ENCODE measurements around the gene MFGE8.
A peak's percentile ranks its signal among the peaks of the same experiment; 100 is the strongest.

MFGE8 gene

GRCh38 chr15:88954431-88955277, 41.5 kb upstream of the MFGE8 start:
- no peak overlapping the region for H2AFZ ChIP-seq (ENCODE audit: low read depth)
- no peaks in the 10 kb centered on the region for H3K36me3 ChIP-seq (ENCODE audit: insufficient read depth)
- no peaks in the 10 kb centered on the region for H4K20me1 ChIP-seq (ENCODE audit: insufficient read depth)
- H3K4me2 ChIP-seq, result no peak overlapping the region
- H3K4me1 ChIP-seq (ENCODE audit: low read depth, poor library complexity, severe bottlenecking), result peaks cover 20% of the 10 kb centered on the region
- no peaks in the 10 kb centered on the region for H3K79me2 ChIP-seq (ENCODE audit: insufficient read depth, low read depth)
- H3K27ac ChIP-seq, result no peak overlapping the region
- no peak overlapping the region for H3K9ac ChIP-seq
- no peak overlapping the region for H3K4me3 ChIP-seq (IDR thresholded peaks at IDR 0.05; ENCODE audit: insufficient read depth, low read depth, low read length)
- TF ChIP-seq CTCF (conservative IDR thresholded peaks at IDR 0.05; ENCODE audit: low read depth, low read length), result no peak
- H3K27me3 ChIP-seq (ENCODE audit: insufficient read depth, low read depth), result no peaks in the 10 kb centered on the region

GRCh38 chr15:88950600-88951160, 37.5 kb upstream of the MFGE8 start:
- Histone ChIP-seq H3K79me2 (ENCODE audit: insufficient read depth, low read depth) (no peaks in the 10 kb centered on the region), H3K27me3 (ENCODE audit: insufficient read depth, low read depth) (no peaks in the 10 kb centered on the region), H3K27ac (no peak overlapping the region; the same call in 1 of the 2 replicates), H3K9ac (no peak overlapping the region), H3K36me3 (ENCODE audit: insufficient read depth) (no peaks in the 10 kb centered on the region), H3K4me2 (peak overlapping the region; percentile 91; the same call in 1 of the 2 replicates), H2AFZ (ENCODE audit: low read depth) (no peak overlapping the region), H3K4me1 (ENCODE audit: low read depth, poor library complexity, severe bottlenecking) (peaks cover 30% of the 10 kb centered on the region), H3K4me3 (IDR thresholded peaks at IDR 0.05; ENCODE audit: insufficient read depth, low read depth, low read length) (no peak overlapping the region), H4K20me1 (ENCODE audit: insufficient read depth) (no peaks in the 10 kb centered on the region)
- TF ChIP-seq CTCF (conservative IDR thresholded peaks at IDR 0.05; ENCODE audit: low read depth, low read length), result no peak

GRCh38 chr15:88949734-88950400, 36.7 kb upstream of the MFGE8 start:
- Histone ChIP-seq H3K4me2 (peak overlapping the region; percentile 91), H3K4me3 (IDR thresholded peaks at IDR 0.05; ENCODE audit: insufficient read depth, low read depth, low read length) (no peak overlapping the region), H2AFZ (ENCODE audit: low read depth) (peak overlapping the region; percentile 13; the same call in 1 of the 2 replicates), H3K27ac (peak overlapping the region; percentile 52), H4K20me1 (ENCODE audit: insufficient read depth) (no peaks in the 10 kb centered on the region), H3K79me2 (ENCODE audit: insufficient read depth, low read depth) (no peaks in the 10 kb centered on the region), H3K27me3 (ENCODE audit: insufficient read depth, low read depth) (no peaks in the 10 kb centered on the region), H3K4me1 (ENCODE audit: low read depth, poor library complexity, severe bottlenecking) (peaks cover 30% of the 10 kb centered on the region), H3K36me3 (ENCODE audit: insufficient read depth) (no peaks in the 10 kb centered on the region), H3K9ac (no peak overlapping the region)
- TF ChIP-seq CTCF (conservative IDR thresholded peaks at IDR 0.05; ENCODE audit: low read depth, low read length), result no peak

GRCh38 chr15:88940110-88940675, 27.0 kb upstream of the MFGE8 start:
- Histone ChIP-seq H2AFZ (ENCODE audit: low read depth) (no peak overlapping the region), H3K4me1 (ENCODE audit: low read depth, poor library complexity, severe bottlenecking) (no peaks in the 10 kb centered on the region), H3K9ac (no peak overlapping the region), H3K4me2 (no peak overlapping the region), H3K36me3 (ENCODE audit: insufficient read depth) (no peaks in the 10 kb centered on the region), H4K20me1 (ENCODE audit: insufficient read depth) (no peaks in the 10 kb centered on the region), H3K27me3 (ENCODE audit: insufficient read depth, low read depth) (no peaks in the 10 kb centered on the region), H3K4me3 (IDR thresholded peaks at IDR 0.05; ENCODE audit: insufficient read depth, low read depth, low read length) (no peak overlapping the region), H3K79me2 (ENCODE audit: insufficient read depth, low read depth) (no peaks in the 10 kb centered on the region), H3K27ac (no peak overlapping the region)
- no peak for TF ChIP-seq CTCF (conservative IDR thresholded peaks at IDR 0.05; ENCODE audit: low read depth, low read length)
